Naive thymus-derived CD4-positive, alpha-beta T cell (primary cell): ENCODE measurements around the gene MFAP1. TPM values are rescaled to one million over a fixed set of nuclear protein-coding genes. Genes with fewer than 3 reads are reported as not detected.
A peak's percentile ranks its signal among the peaks of the same experiment; 100 is the strongest.

Source experiments
- ATAC-seq: fragments of 150-1000 bp; cut with Tn5 transposase; 2 replicates; pipeline ENCODE4 v1.10.0; 2021; ENCODE audit warnings: mild to moderate bottlenecking, moderate library complexity
- CTCF ChIA-PET: fragments of 350-600 bp; sonication (Branson Sonifier 250); formaldehyde crosslinking; loops from one replicate; lab custom pipeline; 2021; ENCODE audit warnings: antibody characterized with exemption; lab: Charles Lee
- POLR2A ChIA-PET: fragments of 350-600 bp; sonication (Branson Sonifier 250); formaldehyde crosslinking; loops from one replicate; lab custom pipeline; 2021; ENCODE audit warnings: antibody characterized with exemption, inconsistent platforms; lab: Charles Lee
- DNase-seq, 9 donors: peaks; one replicate each; pipeline versions ENCODE4 v3.0.0 to v3.0.0-alpha.2; 2020 to 2022; ENCODE audit warnings: mixed read lengths in 1 of 9
- H3K27ac ChIP-seq: one replicate; pipeline ENCODE4 v1.7.0; 2013; ENCODE audit warnings: mild to moderate bottlenecking, low read depth, low read length, moderate library complexity
- H3K27me3 ChIP-seq, 2 donors: one replicate each; pipeline ENCODE4 v1.7.0; 2013; ENCODE audit warnings: low read length in 2 of 2, mild to moderate bottlenecking in 2 of 2, moderate library complexity in 2 of 2; ENCODE audit not compliant: control insufficient read depth in 2 of 2, insufficient read depth in 2 of 2
- H3K36me3 ChIP-seq, 3 experiments: 1 replicate in 2 of 3; 2 replicates in 1 of 3; pipeline ENCODE4 v1.7.0; 2013; ENCODE audit warnings: low read length in 3 of 3, mild to moderate bottlenecking in 3 of 3, moderate library complexity in 1 of 3; ENCODE audit not compliant: insufficient read depth in 3 of 3, control insufficient read depth in 2 of 3
- H3K4me1 ChIP-seq, 2 donors: one replicate each; pipeline ENCODE4 v1.7.0; 2013; ENCODE audit warnings: low read length in 2 of 2, mild to moderate bottlenecking in 2 of 2, moderate library complexity in 1 of 2; ENCODE audit not compliant: control insufficient read depth in 2 of 2, insufficient read depth in 2 of 2
- H3K4me3 ChIP-seq: 2 replicates; pipeline ENCODE4 v1.7.0; 2013; ENCODE audit warnings: mild to moderate bottlenecking, low read length
- H3K9me3 ChIP-seq, 3 experiments: 1 replicate in 2 of 3; 2 replicates in 1 of 3; pipeline ENCODE4 v1.7.0; 2013; ENCODE audit warnings: low read length in 3 of 3; ENCODE audit not compliant: control insufficient read depth in 2 of 3
- H3K27ac Mint-ChIP-seq, 9 donors: one replicate each; pipeline ENCODE4 v1.8.0; 2020 to 2022; ENCODE audit warnings: mixed read lengths in 9 of 9, mild to moderate bottlenecking in 8 of 9, moderate library complexity in 5 of 9, inconsistent platforms in 2 of 9
- H3K27me3 Mint-ChIP-seq, 5 donors: one replicate each; pipeline ENCODE4 v1.8.0; 2021 to 2022; ENCODE audit warnings: mixed read lengths in 5 of 5, mild to moderate bottlenecking in 1 of 5
- H3K36me3 Mint-ChIP-seq, 5 donors: one replicate each; pipeline ENCODE4 v1.8.0; 2020 to 2022; ENCODE audit warnings: mixed read lengths in 5 of 5, mild to moderate bottlenecking in 3 of 5, inconsistent platforms in 1 of 5
- H3K4me1 Mint-ChIP-seq, 7 donors: one replicate each; pipeline ENCODE4 v1.8.0; 2020 to 2022; ENCODE audit warnings: mixed read lengths in 7 of 7, mild to moderate bottlenecking in 3 of 7, inconsistent platforms in 1 of 7
- H3K4me3 Mint-ChIP-seq, 10 donors: one replicate each; pipeline ENCODE4 v1.8.0; 2020 to 2022; ENCODE audit warnings: mild to moderate bottlenecking in 10 of 10, mixed read lengths in 10 of 10, moderate library complexity in 6 of 10, inconsistent platforms in 2 of 10
- H3K9me3 Mint-ChIP-seq, 11 donors: one replicate each; pipeline ENCODE4 v1.8.0; 2020 to 2022; ENCODE audit warnings: mixed read lengths in 11 of 11, mild to moderate bottlenecking in 4 of 11, inconsistent platforms in 1 of 11, moderate library complexity in 1 of 11
- intact Hi-C, 2 donors: fragments of 100-400 bp; cut with micrococcal nuclease; formaldehyde crosslinking; loops; one replicate each; pipeline ENCODE4 v1.15.1; 2023
- polyA plus RNA-seq, 2 donors: library from polyadenylated mRNA; unstranded; fragments of 300-500 nt; fragmentation: Illumina TruSeq; gene quantifications; one replicate each; pipeline ENCODE4 v1.2.3, GENCODE V29; 2021
- total RNA-seq, 6 experiments: library from RNA in 5 of 6; stranded (reverse) in 5 of 6; gene quantifications; 1 replicate in 5 of 6; 2 replicates in 1 of 6; pipeline ENCODE4 v1.2.3 and lab custom pipeline; 2021 to 2026

MFAP1 gene
- total and polyA plus RNA-seq, 7 experiments from 2014 or later, result 8.1 to 37.3 (median 21.8) TPM

- peaks cover 18 to 31% of the 10 kb centered on the region in 2 donors for H3K4me1 ChIP-seq
- no peak overlapping the region for H3K4me3 ChIP-seq
- Mint-ChIP-seq H3K9me3 (no peaks in the 10 kb centered on the region), H3K27ac (peak overlapping the region in 6 of 9 donors; percentile 32 to 98 (median 58)), H3K36me3 (peaks cover 18 to 60% (median 49%) of the 10 kb centered on the region in 5 donors), H3K4me1 (peaks cover 49 to 82% (median 75%) of the 10 kb centered on the region in 7 donors), H3K27me3 (peaks cover 0 to 2% (median 0%) of the 10 kb centered on the region in 5 donors), H3K4me3 (peak overlapping the region in 3 of 10 donors; percentile 16 to 49 (median 39))
- intact Hi-C loops, result loop anchor here in 1 of 2 donors (10.0 kb wide), 1 partner anchor 1301 kb away; the partner anchor contains the start of genes SNAP23 and ZNF106
- peaks cover 9 to 67% (median 16%) of the 10 kb centered on the region in 3 experiments for H3K36me3 ChIP-seq
- no peak for ATAC-seq
- no peaks in the 10 kb centered on the region for H3K27me3 ChIP-seq
- CTCF ChIA-PET, result no interaction called here
- POLR2A ChIA-PET, result interaction anchor here (0.6 to 5.6 kb wide), 6 partner anchors 8 to 46 kb away, joined by 3 to 42 read pairs (median 8); partner anchors contain the start of genes ELL3 and MFAP1
- no peaks in the 10 kb centered on the region for H3K9me3 ChIP-seq
- no peak for DNase-seq
- peak overlapping the region; percentile 100 for H3K27ac ChIP-seq
Observed at GRCh38 chr15:43795997-43796396, 28.5 kb downstream of the MFAP1 start.

- Mint-ChIP-seq H3K4me1 (peaks cover 43 to 74% (median 67%) of the 10 kb centered on the region in 7 donors), H3K27ac (peak overlapping the region in 7 of 9 donors; percentile 52 to 98 (median 79)), H3K9me3 (no peaks in the 10 kb centered on the region), H3K27me3 (peaks cover 0 to 2% (median 0%) of the 10 kb centered on the region in 5 donors), H3K4me3 (peak overlapping the region in 6 of 10 donors; percentile 17 to 98 (median 71)), H3K36me3 (peaks cover 14 to 53% (median 43%) of the 10 kb centered on the region in 5 donors)
- ATAC-seq, result no peak
- Histone ChIP-seq H3K4me3 (no peak overlapping the region), H3K27ac (peak overlapping the region; percentile 100), H3K4me1 (peaks cover 14 to 30% of the 10 kb centered on the region in 2 donors), H3K36me3 (peaks cover 9 to 64% (median 16%) of the 10 kb centered on the region in 3 experiments), H3K9me3 (no peaks in the 10 kb centered on the region), H3K27me3 (no peaks in the 10 kb centered on the region)
- POLR2A ChIA-PET, result interaction anchor here (0.7 to 5.6 kb wide), 6 partner anchors 9 to 49 kb away, joined by 3 to 42 read pairs (median 8); partner anchors contain the start of genes ELL3, MFAP1 and PDIA3
- no peak for DNase-seq
- CTCF ChIA-PET, result interaction anchor here (2.0 kb wide), 1 partner anchor 19 kb away, joined by 5 read pairs; the partner anchor contains the start of gene ELL3
- intact Hi-C loops, result loop anchor here in 1 of 2 donors (10.0 kb wide), 1 partner anchor 1300 kb away; the partner anchor contains the start of genes SNAP23 and ZNF106
Observed at GRCh38 chr15:43795197-43795596, 29.3 kb downstream of the MFAP1 start.

- ATAC-seq (no peak), DNase-seq (no peak)
- Mint-ChIP-seq H3K4me3 (peak overlapping the region; percentile 67 to 98 (median 96)), H3K36me3 (peaks cover 13 to 46% (median 40%) of the 10 kb centered on the region in 5 donors), H3K4me1 (peaks cover 41 to 67% (median 59%) of the 10 kb centered on the region in 7 donors), H3K27me3 (peaks cover 0 to 2% (median 0%) of the 10 kb centered on the region in 5 donors), H3K9me3 (no peaks in the 10 kb centered on the region), H3K27ac (peak overlapping the region; percentile 82 to 99 (median 97))
- CTCF ChIA-PET, result interaction anchor here (1.1 to 2.0 kb wide), 2 partner anchors 17 to 18 kb away, joined by 3 to 5 read pairs; partner anchors contain the start of gene ELL3
- POLR2A ChIA-PET, result interaction anchor here (0.6 to 5.6 kb wide), 6 partner anchors 10 to 48 kb away, joined by 3 to 42 read pairs (median 8); partner anchors contain the start of genes ELL3, MFAP1 and PDIA3
- Histone ChIP-seq H3K4me3 (no peak overlapping the region), H3K27me3 (no peaks in the 10 kb centered on the region), H3K9me3 (no peaks in the 10 kb centered on the region), H3K4me1 (peaks cover 9 to 23% of the 10 kb centered on the region in 2 donors), H3K27ac (peak overlapping the region; percentile 100), H3K36me3 (peaks cover 9 to 64% (median 16%) of the 10 kb centered on the region in 3 experiments)
- intact Hi-C loops, result loop anchor here in 1 of 2 donors (5.0 to 10.0 kb wide), 2 partner anchors 47 to 1300 kb away; partner anchors contain the start of genes PDIA3, SNAP23 and ZNF106
Observed at GRCh38 chr15:43794269-43795037, 30.0 kb downstream of the MFAP1 start.

- peak overlapping the region; percentile 91 to 99 (median 98) for H3K27ac Mint-ChIP-seq
- H3K4me3 Mint-ChIP-seq, result peak overlapping the region; percentile 93 to 98 (median 96)
- H3K36me3 ChIP-seq, result peaks cover 9 to 56% (median 16%) of the 10 kb centered on the region in 3 experiments
- H3K27me3 Mint-ChIP-seq, result peaks cover 0 to 2% (median 0%) of the 10 kb centered on the region in 5 donors
- H3K9me3 Mint-ChIP-seq, result no peaks in the 10 kb centered on the region
- CTCF ChIA-PET, result interaction anchor here (0.6 to 2.0 kb wide), 5 partner anchors 11 to 711 kb away, joined by 3 to 5 read pairs (median 5); partner anchors contain the start of gene ELL3
- peaks cover 9 to 22% of the 10 kb centered on the region in 2 donors for H3K4me1 ChIP-seq
- no peaks in the 10 kb centered on the region for H3K27me3 ChIP-seq
- POLR2A ChIA-PET, result interaction anchor here (0.9 to 5.6 kb wide), 13 partner anchors 10 to 1407 kb away, joined by 3 to 42 read pairs (median 4); partner anchors contain the start of genes ELL3, MFAP1 and PDIA3
- H3K4me3 ChIP-seq, result peak overlapping the region; percentile 98
- H3K27ac ChIP-seq, result peak overlapping the region; percentile 100
- DNase-seq (no peak), ATAC-seq (no peak)
- peaks cover 9 to 39% (median 35%) of the 10 kb centered on the region in 5 donors for H3K36me3 Mint-ChIP-seq
- H3K9me3 ChIP-seq, result no peaks in the 10 kb centered on the region
- intact Hi-C loops, result loop anchor here in 1 of 2 donors (2.0 to 10.0 kb wide), 3 partner anchors 46 to 1299 kb away; partner anchors contain the start of genes GOLM2, PDIA3, SNAP23 and ZNF106
- H3K4me1 Mint-ChIP-seq, result peaks cover 37 to 61% (median 54%) of the 10 kb centered on the region in 7 donors
Observed at GRCh38 chr15:43793647-43794046, 30.8 kb downstream of the MFAP1 start.

GRCh38 chr15:43792761-43793476, 31.6 kb downstream of the MFAP1 start:
- Histone ChIP-seq H3K4me3 (peak overlapping the region; percentile 98), H3K27ac (peak overlapping the region; percentile 100), H3K27me3 (no peaks in the 10 kb centered on the region), H3K4me1 (peaks cover 9 to 22% of the 10 kb centered on the region in 2 donors), H3K36me3 (peaks cover 9 to 50% (median 16%) of the 10 kb centered on the region in 3 experiments), H3K9me3 (no peaks in the 10 kb centered on the region)
- peak overlapping the region; percentile 91 to 99 (median 98) for H3K27ac Mint-ChIP-seq
- H3K4me3 Mint-ChIP-seq, result peak overlapping the region; percentile 93 to 98 (median 96)
- ChIA-PET CTCF (interaction anchor here (0.6 to 2.0 kb wide), 4 partner anchors 10 to 712 kb away, joined by 4 to 5 read pairs (median 5); partner anchors contain the start of gene ELL3), POLR2A (interaction anchor here (0.6 to 5.6 kb wide), 14 partner anchors 10 to 1407 kb away, joined by 3 to 42 read pairs (median 4); partner anchors contain the start of genes ELL3, MFAP1 and PDIA3)
- H3K36me3 Mint-ChIP-seq, result peaks cover 9 to 35% (median 29%) of the 10 kb centered on the region in 5 donors
- no peak for ATAC-seq
- DNase-seq, result peak in 6 of 9 donors; percentile 17 to 48 (median 20)
- H3K27me3 Mint-ChIP-seq, result peaks cover 0 to 2% (median 0%) of the 10 kb centered on the region in 5 donors
- peaks cover 33 to 54% (median 48%) of the 10 kb centered on the region in 7 donors for H3K4me1 Mint-ChIP-seq
- no peaks in the 10 kb centered on the region for H3K9me3 Mint-ChIP-seq
- intact Hi-C loops, result loop anchor here (1.0 to 10.0 kb wide), 7 partner anchors 7 to 1298 kb away; partner anchors contain the start of genes HYPK (in 2 of the 2), MFAP1 (in 2 of the 2), PDIA3 (in 2 of the 2) and SERINC4 (in 2 of the 2)
